HG02852 (cell line): ENCODE measurements around the gene MED9.
"Not testable (repeated sequence)": the region's sequence is repeated elsewhere in the genome, so short reads cannot be mapped to it uniquely, and the experiment has no call there.

Source experiments
- ATAC-seq: cut with Tn5 transposase; IDR thresholded peaks from one replicate; pipeline ENCODE4 v1.9.1; 2021; ENCODE audit warnings: mild to moderate bottlenecking, moderate library complexity; ENCODE audit not compliant: unreplicated experiment

MED9 gene, protein sequence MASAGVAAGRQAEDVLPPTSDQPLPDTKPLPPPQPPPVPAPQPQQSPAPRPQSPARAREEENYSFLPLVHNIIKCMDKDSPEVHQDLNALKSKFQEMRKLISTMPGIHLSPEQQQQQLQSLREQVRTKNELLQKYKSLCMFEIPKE

DNA sequence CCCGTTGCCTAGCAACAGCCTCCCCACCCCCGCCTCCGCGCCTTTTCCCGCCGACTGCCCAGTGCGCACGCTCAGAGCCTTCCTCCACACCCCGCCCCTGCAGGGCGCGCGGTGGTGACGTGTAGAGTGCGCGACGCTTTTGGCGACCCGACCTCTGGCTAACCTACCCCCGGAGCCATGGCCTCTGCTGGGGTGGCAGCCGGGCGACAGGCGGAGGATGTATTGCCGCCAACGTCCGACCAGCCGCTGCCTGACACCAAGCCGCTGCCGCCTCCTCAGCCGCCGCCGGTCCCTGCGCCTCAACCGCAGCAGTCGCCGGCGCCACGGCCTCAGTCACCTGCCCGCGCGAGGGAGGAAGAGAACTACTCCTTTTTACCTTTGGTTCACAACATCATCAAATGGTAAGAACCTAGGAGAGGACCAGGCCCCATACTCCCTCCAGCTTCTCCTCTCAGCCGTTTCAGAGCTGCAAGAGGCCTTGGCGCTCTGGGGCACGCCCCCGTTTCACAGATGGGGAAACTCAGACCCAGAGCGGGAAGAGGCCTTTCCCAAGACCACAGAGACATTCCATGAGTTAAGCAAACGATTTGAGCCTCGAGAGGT lies at the start of gene MED9:
Gene MED9 (plus strand): TSS at position 136 of the 603 bp plus-strand sequence. CDS start 42 bp downstream, at position 178.
- ATAC-seq = peak; percentile 84

DNA sequence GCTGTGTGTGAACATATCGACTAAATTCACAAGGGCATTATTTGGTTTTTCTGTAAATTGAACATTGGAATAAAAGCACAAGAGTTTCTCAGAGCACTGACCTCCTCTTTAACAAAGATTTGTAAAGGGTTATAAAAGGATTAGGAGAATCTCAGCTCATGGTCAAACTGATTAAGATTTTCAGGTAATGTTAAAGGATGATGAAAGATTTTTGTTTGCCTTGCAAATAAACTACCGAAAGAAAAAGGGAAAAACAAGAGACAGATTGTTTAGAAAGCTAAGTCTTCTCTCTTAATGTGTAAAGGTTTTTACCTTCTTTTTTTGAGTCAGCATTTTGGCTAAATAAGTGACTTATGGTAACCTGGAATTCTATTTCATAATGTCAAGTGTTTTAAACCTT lies 47.6 kb upstream of the MED9 start:
- no peak for ATAC-seq

DNA sequence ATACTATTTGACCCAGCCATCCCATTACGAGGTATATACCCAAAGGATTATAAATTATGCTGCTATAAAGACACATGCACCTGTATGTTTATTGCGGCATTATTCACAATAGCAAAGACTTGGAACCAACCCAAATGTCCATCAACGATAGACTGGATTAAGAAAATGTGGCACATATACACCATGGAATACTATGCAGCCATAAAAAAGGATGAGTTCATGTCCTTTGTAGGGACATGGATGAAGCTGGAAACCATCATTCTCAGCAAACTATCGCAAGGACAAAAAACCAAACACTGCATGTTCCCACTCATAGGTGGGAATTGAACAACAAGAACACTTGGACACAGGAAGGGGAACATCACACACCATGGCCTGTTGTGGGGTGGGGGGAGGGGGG lies 45.9 kb upstream of the MED9 start:
- not testable (repeated sequence) for ATAC-seq

DNA sequence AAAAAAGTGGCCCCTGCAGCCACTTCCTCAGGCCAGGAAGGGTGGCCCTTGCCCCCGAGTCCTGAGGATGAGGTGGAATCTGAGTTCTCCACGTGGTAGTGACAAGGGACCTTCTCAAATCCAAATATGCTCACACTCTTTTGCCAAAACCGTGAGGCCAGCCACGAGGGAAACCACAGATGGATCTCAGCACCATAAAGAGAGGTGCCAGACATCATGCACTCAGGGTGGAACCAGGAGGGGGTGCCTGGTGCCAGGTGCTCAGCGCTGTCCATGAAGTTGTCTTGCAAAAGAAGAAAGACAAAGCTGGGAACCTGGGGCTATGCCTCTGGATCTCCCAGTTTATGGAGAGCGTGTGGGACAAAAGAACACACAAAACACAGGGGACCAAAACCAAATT lies 45.2 kb upstream of the MED9 start:
- ATAC-seq = no peak

DNA sequence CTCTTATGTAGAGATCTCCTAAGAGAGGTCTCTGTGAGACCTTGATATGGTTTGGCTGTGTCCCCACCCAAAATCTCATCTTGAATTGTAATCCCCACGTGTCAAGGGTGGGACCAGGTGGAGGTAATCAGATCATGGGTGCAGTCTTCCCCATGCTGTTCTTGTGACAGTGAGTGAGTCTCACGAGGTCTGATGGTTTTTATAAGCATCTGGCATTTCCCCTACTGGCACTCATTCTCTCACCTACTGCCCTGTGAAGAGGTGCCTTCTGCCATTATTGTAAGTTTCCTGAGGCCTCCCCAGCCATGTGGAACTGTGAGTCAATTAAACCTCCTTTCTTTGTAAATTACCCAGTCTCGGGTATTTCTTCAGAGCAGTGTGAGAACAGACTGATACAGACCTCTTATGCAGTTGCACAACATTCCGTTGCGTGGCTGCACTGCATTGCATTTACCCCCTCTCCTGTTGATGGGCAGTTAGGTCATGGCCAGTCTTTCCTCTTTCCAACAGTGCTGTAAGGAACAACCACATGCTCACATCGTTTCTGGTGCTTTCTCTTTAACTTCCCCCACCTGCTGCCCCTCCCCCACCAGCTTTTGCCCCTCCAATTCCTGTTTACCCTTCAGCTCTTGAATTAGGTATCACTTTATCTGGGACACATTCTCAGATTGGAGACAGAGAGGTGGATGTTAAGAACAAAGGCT lies 43.6 kb upstream of the MED9 start:
- no peak for ATAC-seq

DNA sequence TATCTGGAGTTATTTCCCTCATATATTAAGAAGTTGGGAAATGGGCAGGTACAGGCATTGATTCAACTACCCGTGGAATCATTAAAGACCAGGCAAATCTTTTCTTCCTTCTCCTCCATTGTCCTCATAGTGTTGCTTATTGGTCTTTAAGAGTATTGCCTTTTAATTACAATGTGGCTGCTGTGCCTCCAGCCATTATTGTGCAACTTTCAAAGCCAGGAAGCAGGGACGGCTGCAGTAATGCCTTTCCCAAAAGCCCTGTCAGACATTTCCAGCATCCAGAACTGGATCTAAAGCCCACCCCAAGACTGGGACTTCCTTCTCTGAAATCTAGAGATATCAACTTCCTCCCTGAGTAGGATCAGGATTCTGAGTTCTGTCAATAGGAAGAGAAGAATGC lies 42.3 kb upstream of the MED9 start:
- ATAC-seq = no peak

DNA sequence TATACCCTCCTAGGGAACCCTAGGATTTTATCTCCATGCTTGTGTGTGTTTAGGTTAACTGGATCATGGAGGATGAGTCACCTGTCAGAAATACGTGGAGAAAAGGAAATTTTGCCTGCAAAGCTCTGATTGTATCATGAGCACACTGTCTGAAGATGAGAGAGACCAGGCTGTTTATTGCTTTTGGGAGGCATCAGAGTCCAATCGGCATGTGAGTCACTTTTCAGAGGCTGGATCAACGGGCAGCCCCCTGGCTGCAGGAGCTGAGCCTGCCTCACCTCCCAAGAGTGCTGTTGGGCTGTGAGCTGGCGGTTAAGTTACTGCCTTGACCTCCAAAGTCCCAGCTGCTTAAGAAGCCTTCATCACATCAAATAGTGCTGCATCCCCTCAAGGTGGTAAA lies 41.5 kb upstream of the MED9 start:
- ATAC-seq = no peak

DNA sequence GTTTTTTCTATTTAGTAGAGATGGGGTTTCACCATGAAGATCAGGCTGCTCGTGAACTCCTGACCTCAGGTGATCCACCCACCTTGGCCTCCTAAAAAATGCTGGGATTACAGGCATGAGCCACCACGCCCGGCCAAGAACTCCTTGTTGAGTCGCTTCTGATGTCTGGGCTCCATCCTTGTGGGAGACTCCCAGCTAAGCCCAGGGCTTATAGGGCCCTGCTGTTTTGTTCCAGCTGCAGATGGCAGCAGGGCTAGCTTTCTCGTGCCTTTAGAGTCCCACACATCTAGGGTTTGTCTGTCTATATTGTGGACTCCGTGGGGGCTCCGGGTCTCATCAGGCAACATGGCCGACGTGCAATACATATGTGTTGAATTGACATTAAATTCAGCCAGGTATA lies 39.3 kb upstream of the MED9 start:
- ATAC-seq = no peak

DNA sequence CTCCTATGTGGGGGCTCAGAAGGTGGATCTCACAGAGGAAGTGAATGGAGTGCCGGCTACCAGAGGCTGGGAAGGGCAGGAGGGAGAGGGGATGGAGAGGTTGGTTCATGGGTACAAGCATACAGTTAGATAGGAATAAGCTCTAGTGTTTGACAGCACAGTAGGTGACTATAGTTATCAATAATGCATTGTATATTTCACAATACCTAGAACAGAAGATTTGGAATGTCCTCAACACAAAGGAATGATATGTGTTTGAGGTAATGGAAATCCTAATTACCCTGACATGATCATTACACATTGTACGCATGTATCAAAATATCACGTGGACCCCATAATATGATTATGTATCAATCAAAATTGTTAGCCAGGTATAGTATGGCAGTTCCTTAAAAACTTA lies 38.9 kb upstream of the MED9 start:
- ATAC-seq = no peak

DNA sequence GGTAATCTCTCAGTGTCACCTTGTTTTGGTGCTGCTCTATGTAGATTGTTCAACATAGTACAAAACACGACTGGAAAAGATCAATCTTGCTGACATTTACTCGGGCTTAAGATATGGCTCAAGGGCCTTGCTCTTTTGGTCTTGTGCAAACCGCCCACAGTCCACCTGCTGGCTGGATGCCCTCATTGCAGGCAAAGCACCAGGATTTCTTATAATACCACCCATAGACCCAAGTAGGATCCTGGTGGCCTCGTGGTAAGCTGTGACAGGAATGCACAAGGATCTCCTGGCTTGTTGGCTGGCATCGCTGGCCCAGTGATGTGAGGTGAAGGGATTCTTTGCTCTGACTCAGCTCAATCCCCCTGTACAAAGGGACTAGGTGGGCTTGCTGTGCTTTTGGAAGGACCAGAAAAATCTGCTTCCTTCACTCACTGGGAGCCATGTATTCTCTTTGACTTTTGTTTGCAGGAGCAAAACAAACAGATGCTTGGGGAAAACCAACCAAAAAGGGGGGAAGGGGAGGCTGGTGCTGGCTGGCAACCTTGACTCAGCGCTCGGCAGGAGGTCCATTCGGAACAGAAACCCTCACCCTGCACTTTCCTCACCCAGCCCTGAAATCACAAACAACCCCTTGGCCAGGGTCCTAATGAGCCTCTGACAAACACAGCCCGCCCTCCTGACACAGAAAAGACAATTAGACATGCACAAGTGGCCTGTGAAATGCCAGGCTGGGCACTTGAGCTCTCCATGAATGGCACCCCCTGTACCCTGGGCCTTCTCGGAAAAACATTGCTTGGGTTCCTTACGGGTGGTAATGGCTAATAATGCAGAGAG lies 36.6 kb upstream of the MED9 start:
- no peak for ATAC-seq

DNA sequence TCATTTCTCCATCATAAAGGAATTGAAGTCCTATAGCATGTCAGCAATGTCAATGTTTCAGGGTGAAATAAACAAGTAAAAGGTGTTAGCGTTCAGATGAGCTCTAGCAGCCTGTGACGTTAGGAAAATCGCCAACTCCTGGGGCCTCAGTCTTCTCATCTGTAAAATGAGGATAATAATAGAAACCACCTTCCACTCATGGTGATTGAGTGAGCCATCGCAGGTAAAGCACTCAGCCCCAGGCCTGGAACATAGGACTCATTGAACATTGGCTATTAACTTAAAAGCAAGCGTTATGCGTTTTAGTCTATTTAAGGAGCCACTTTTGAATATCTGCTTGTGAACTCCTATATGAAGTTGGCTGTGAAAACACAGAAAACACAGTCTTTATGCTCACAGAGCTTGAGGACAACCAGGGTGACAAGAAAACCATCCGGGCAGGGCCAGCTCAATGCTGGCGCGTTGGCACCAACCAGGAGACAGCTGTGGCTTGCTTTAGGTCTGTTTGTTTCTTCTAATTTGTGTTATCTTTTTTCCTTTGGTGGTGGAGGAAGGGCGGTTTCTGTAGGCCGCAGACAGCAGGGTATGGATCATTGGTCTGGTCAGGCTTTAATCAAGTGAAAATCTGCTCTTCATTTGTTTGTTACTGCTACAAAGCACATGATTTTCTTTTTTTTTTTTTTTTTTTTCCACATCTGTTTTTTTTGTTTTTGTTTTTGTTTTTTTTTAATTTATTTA lies 35.7 kb upstream of the MED9 start:
- ATAC-seq = no peak

DNA sequence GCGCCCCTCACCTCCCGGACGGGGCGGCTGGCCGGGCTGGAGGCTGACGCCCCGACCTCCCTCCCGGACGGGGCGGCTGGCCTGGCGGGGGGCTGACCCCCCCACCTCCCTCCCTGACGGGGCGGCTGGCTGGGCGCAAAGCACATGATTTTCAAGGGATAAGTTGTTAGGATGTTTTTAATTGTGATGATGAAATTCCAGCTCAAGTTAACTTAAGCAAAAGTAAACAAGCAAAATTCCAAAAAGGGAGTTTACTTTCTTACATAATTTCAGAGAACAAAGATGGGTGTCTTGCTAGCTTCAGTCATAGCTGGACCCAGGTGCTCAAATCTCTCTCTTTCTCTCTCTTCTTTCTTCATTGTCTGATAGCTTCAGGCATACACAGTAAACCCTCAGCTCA lies 33.6 kb upstream of the MED9 start:
- ATAC-seq = no peak

DNA sequence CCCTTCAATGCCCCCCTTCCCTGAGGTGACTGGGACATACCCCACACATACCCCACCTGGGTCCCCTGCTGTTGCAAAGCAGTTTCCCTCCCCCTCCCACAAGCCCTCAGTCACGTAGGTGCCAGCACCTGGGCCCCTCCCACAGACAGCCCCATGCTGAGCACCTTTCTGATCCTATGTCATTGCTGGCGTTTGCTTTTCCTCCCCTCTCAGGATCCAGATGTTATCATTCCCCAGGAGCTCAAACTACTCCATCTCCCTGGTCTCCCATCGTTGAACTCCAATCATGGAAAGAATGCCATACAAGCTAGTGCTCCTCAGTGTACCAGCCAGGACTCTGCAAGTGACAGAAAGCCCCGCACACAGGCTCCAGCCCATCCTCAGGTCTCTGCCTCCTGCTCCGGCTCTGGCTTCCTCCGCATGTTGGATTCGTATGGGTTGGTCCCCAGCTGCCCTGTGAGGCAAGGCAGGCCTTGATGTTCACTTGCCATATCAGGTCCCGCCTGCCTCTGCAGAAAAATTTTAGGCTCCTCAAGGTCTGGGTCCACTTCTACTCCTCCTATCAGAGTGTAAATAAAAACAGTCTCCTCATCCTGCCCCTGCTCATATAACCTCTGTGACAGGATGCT lies 31.4 kb upstream of the MED9 start:
- no peak for ATAC-seq

DNA sequence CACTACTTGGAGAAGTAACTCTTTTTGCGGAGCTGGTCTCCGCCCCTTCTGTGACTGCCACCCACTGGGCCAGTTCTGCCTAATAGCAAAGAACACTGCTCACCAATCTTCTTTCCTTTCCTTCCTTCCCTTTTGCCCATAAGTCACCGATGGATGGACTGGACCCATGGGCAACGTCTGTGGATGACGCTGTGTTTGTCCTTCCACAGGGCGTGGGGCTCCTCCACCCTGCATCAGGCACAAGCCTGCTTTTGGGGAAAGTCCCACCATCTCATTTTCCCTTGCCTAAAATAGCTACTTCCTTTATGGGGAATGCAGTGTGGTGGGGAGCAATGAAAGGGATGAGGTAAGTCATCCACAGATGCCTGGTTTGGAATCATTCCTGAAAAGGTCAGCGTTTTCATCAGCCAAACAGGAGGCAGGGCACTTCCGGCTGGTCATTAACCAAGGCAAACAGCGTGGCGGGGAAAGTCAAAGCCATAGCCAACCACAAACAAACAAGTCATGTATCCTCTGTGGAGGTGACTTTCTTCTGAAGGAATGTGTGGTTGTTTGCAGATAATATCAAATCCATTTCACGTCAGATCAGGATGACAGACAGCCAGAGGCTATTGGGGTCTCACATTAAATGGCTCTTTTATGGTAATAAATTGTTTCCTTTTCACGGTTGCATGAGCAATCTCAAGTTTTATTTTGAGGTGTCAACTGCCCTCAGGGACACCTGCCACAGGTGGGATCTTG lies 30.7 kb upstream of the MED9 start:
- no peak for ATAC-seq

DNA sequence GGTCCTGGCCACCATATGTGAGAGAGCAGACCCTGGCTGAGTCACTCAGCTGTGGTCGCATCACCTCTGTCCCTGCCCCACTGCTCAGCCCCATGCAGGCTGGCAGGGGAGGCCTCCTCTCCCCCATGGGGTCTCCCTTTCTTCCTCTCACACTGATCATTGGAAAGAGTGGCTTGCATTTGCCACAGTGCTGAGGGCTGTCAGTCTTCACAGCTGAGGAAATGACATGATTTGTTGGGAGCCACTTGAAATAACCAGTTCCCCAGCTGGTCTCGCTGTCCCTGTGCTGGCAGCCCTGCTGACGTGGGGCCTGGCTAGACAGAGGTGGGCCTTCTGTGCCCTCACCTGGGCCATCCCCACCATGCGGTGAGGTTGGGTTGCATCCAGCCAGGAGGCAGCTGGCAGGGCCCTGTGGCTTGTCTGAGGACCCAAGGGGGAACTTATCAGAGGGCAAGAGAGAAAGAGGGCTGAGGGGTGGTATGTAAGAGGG lies 30.1 kb upstream of the MED9 start:
- no peak for ATAC-seq

DNA sequence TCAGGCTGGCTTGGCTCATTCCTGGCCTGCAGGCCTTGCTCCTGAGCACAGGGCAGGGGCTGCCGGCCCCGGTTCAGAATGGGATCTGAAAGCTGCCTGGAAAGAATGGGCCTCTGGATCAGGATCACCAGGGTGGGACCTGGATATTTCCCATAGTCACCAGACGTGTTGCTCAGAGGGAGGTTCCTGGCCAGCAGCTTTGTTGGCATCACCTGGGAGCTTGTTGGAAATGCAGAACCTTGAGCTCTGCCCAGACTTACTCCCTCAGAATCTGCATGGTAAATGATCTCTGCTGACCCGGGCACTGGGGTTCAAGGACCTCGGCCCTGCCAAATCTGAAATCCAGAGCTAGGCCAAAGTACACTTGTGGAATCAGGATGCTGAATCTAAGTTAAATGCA lies 29.5 kb upstream of the MED9 start:
- ATAC-seq = no peak

DNA sequence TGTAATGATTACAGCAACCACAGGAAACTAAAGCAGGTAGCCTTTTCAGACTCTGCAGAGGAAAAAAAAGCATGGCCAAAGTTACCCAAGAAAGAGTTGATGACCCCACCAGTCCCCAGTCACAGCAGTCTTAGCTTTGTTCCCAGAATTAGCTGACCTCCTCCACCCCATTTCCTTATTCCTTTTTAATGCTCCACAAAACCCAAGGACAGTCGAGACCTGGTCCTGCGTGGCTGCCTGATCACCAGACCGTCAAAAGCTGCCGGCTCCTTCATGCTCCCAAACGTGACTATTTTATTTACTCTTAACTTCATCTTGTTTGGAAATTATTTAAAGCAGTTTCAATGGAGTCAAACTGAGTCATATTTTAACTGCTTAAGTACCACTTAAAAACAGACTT lies 28.7 kb upstream of the MED9 start:
- no peak for ATAC-seq

DNA sequence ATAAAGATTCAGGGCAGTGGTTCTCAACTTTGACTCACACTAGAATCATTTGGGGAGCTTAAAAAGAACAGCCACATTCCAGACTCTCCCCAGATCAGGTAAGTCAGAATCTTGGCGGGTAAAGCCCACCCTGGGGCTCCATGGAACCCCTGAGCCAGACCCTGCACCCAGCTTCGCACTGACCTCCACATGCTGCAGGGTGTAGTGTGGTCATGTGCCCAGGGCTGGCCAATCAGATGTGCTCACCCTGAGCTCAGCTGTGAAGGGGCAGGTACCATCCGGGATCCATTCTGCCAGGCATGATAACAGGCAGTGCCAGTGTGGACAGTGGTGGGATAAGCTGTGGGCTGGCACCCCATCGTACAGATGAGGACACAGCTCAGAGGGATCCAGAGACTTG lies 28.1 kb upstream of the MED9 start:
- ATAC-seq = no peak

DNA sequence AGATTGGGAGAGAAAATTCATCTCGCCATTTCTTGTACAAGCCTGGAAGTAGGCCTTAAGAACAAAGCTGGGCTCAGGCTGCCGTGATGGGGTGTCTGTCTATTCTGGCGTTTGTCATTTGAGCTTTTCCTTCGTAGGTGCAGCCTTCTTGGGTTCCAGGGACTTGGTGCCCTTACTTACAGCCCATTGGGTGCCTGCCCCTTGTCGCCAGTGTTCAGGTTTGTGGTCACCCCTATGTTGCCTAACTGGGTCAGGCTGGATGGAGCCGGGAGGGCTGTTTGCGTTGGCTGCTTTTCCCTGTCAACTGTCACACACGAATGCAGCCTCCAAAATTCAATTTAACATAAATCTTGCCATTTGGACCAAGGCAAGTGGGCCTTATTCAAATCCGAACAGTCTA lies 23.7 kb upstream of the MED9 start:
- ATAC-seq = no peak

DNA sequence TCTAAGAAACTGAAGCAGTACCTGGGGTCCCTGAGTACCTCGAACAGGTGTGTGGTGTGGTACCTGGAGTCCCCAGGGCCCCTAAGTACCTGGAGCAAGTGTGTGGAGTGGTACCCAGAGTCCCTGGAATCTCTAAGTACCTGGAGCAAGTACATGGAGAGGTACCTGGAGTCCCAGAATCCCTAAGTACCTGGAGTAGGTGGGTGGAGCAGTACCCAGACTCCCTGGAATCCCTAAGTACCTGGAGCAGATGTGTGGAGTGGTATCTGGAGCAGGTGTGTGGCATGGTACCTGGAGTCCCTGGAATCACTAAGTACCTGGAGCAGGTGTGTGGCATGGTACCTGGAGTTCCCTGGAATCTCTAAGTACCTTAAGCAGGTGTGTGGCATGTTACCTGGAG lies 22.5 kb upstream of the MED9 start:
- no peak for ATAC-seq
